Esophagus muscularis mucosa (tissue), 3 donors: ENCODE measurements around the gene AKT2.

Experiments used
- EP300 ChIP-seq: sonication (generic); formaldehyde crosslinking; IDR thresholded peaks from one replicate; pipeline ENCODE4 v1.6.1; 2017; ENCODE audit warnings: antibody characterized with exemption
- POLR2AphosphoS5 ChIP-seq, 2 donors: sonication (generic); formaldehyde crosslinking; IDR thresholded peaks; one replicate each; pipeline ENCODE4 v1.6.1; 2017; ENCODE audit warnings: antibody characterized with exemption in 2 of 2

GRCh38 chr19:40220674-40221073, 64.5 kb downstream of the AKT2 start:
- TF ChIP-seq EP300: no peak
- no peak for TF ChIP-seq POLR2AphosphoS5 (IDR thresholded peaks at IDR 0.05)
